ENCODE results near the gene RPL26.

The RPL26 gene

GRCh38 chr17:8384801-8385378 is 1.9 kb upstream of the RPL26 start:
- peak overlapping the region; percentile 83 for H3K27ac ChIP-seq (ENCODE audit: low read length, poor library complexity, severe bottlenecking)
- no peaks in the 10 kb centered on the region for H3K79me1 ChIP-seq (replicated peaks; ENCODE audit: low read length, poor library complexity, severe bottlenecking)
- H2AFZ ChIP-seq (ENCODE audit: low read depth, low read length), result peak overlapping the region; percentile 46
- peak overlapping the region in 1 of 2 experiments; percentile 96 for H3K4me3 ChIP-seq (ENCODE audit: insufficient read depth in 1 of 2, low read depth in 1 of 2, low read length in 2 of 2)
- H3K4me1 ChIP-seq (ENCODE audit: control insufficient read depth, insufficient read depth, low read depth, low read length), result peaks cover 16% of the 10 kb centered on the region
- H2BK5ac ChIP-seq (ENCODE audit: low read depth, low read length, poor library complexity, severe bottlenecking), result no peak overlapping the region
- peak overlapping the region; percentile 89 for H4K8ac ChIP-seq (ENCODE audit: low read length)
- peak; percentile 95 for DNase-seq
- H3K14ac ChIP-seq (ENCODE audit: low read length in 2 of 2), result no peak overlapping the region
- H3K9me3 ChIP-seq (ENCODE audit: control insufficient read depth, low read length), result no peaks in the 10 kb centered on the region
- peak overlapping the region; percentile 29 to 50 for H2BK12ac ChIP-seq (ENCODE audit: low read length in 2 of 2)
- peak overlapping the region; percentile 98 for H3K9ac ChIP-seq (ENCODE audit: low read length)
- no peak overlapping the region for H2BK15ac ChIP-seq (ENCODE audit: low read depth, poor library complexity, severe bottlenecking)
- H2BK120ac ChIP-seq (ENCODE audit: low read depth, low read length), result peak overlapping the region; percentile 89
- WGBS, result 7% methylated on average over 10 of the region's 12 CpGs
- H3K27me3 ChIP-seq (ENCODE audit: control insufficient read depth in 1 of 2, insufficient read depth in 1 of 2, low read length in 2 of 2), result no peaks in the 10 kb centered on the region
- no peak overlapping the region for H3K23ac ChIP-seq (ENCODE audit: low read length in 2 of 2)
- peak overlapping the region; percentile 95 for H2AK5ac ChIP-seq (ENCODE audit: low read length, severe bottlenecking)
- peak overlapping the region; percentile 79 to 86 for H3K18ac ChIP-seq (ENCODE audit: low read depth in 1 of 2, low read length in 2 of 2)
- peaks cover 5 to 22% of the 10 kb centered on the region in 2 experiments for H3K36me3 ChIP-seq (ENCODE audit: control insufficient read depth in 1 of 2, insufficient read depth in 2 of 2, low read depth in 1 of 2, low read length in 2 of 2)
- peak overlapping the region; percentile 52 to 64 for H3K4ac ChIP-seq (ENCODE audit: low read depth in 1 of 2, low read length in 2 of 2)
- H4K91ac ChIP-seq (ENCODE audit: low read length), result peak overlapping the region; percentile 71
- H3K4me2 ChIP-seq (ENCODE audit: low read length, poor library complexity, severe bottlenecking), result no peak overlapping the region

- Histone ChIP-seq H3K36me3 (ENCODE audit: control insufficient read depth in 1 of 2, insufficient read depth in 2 of 2, low read depth in 1 of 2, low read length in 2 of 2) (peaks cover 14 to 42% of the 10 kb centered on the region in 2 experiments), H3K27me3 (ENCODE audit: control insufficient read depth in 1 of 2, insufficient read depth in 1 of 2, low read length in 2 of 2) (no peaks in the 10 kb centered on the region), H3K4me2 (ENCODE audit: low read length, poor library complexity, severe bottlenecking) (no peak overlapping the region), H3K23ac (ENCODE audit: low read length in 2 of 2) (no peak overlapping the region), H4K8ac (ENCODE audit: low read length) (no peak overlapping the region), H3K4me1 (ENCODE audit: control insufficient read depth, insufficient read depth, low read depth, low read length) (peaks cover 16% of the 10 kb centered on the region), H3K79me1 (replicated peaks; ENCODE audit: low read length, poor library complexity, severe bottlenecking) (no peaks in the 10 kb centered on the region), H3K9me3 (ENCODE audit: control insufficient read depth, low read length) (no peaks in the 10 kb centered on the region), H3K14ac (ENCODE audit: low read length in 2 of 2) (no peak overlapping the region), H2AFZ (ENCODE audit: low read depth, low read length) (no peak overlapping the region), H2BK120ac (ENCODE audit: low read depth, low read length) (no peak overlapping the region), H2AK5ac (ENCODE audit: low read length, severe bottlenecking) (no peak overlapping the region), H3K4ac (ENCODE audit: low read depth in 1 of 2, low read length in 2 of 2) (peak overlapping the region in 1 of 2 experiments; percentile 52), H4K91ac (ENCODE audit: low read length) (no peak overlapping the region), H2BK12ac (ENCODE audit: low read length in 2 of 2) (no peak overlapping the region), H2BK5ac (ENCODE audit: low read depth, low read length, poor library complexity, severe bottlenecking) (peak overlapping the region; percentile 98), H3K9ac (ENCODE audit: low read length) (peak overlapping the region; percentile 98), H3K27ac (ENCODE audit: low read length, poor library complexity, severe bottlenecking) (peak overlapping the region; percentile 95), H3K4me3 (ENCODE audit: insufficient read depth in 1 of 2, low read depth in 1 of 2, low read length in 2 of 2) (peak overlapping the region; percentile 80 to 96), H3K18ac (ENCODE audit: low read depth in 1 of 2, low read length in 2 of 2) (peak overlapping the region; percentile 33 to 44), H2BK15ac (ENCODE audit: low read depth, poor library complexity, severe bottlenecking) (no peak overlapping the region)
- no peak for DNase-seq
- under 1% methylated on average over 15 of the region's 15 CpGs for WGBS
Observed at GRCh38 chr17:8382880-8383142, 182 bp downstream of the RPL26 start.

- no peaks in the 10 kb centered on the region for H3K27me3 ChIP-seq (ENCODE audit: control insufficient read depth in 1 of 2, insufficient read depth in 1 of 2, low read length in 2 of 2)
- H3K23ac ChIP-seq (ENCODE audit: low read length in 2 of 2), result no peak overlapping the region
- no peak overlapping the region for H3K14ac ChIP-seq (ENCODE audit: low read length in 2 of 2)
- H2BK12ac ChIP-seq (ENCODE audit: low read length in 2 of 2), result no peak overlapping the region
- H4K91ac ChIP-seq (ENCODE audit: low read length), result no peak overlapping the region
- H4K8ac ChIP-seq (ENCODE audit: low read length), result no peak overlapping the region
- no peak overlapping the region for H2BK120ac ChIP-seq (ENCODE audit: low read depth, low read length)
- peaks cover 16% of the 10 kb centered on the region for H3K4me1 ChIP-seq (ENCODE audit: control insufficient read depth, insufficient read depth, low read depth, low read length)
- peak overlapping the region; percentile 80 for H3K4me2 ChIP-seq (ENCODE audit: low read length, poor library complexity, severe bottlenecking)
- WGBS, result 14% methylated on average over 21 of the region's 27 CpGs
- H2AFZ ChIP-seq (ENCODE audit: low read depth, low read length), result no peak overlapping the region
- H3K27ac ChIP-seq (ENCODE audit: low read length, poor library complexity, severe bottlenecking), result peak overlapping the region; percentile 95
- no peaks in the 10 kb centered on the region for H3K79me1 ChIP-seq (replicated peaks; ENCODE audit: low read length, poor library complexity, severe bottlenecking)
- no peak for DNase-seq
- H2AK5ac ChIP-seq (ENCODE audit: low read length, severe bottlenecking), result no peak overlapping the region
- no peaks in the 10 kb centered on the region for H3K9me3 ChIP-seq (ENCODE audit: control insufficient read depth, low read length)
- H2BK15ac ChIP-seq (ENCODE audit: low read depth, poor library complexity, severe bottlenecking), result no peak overlapping the region
- H3K4ac ChIP-seq (ENCODE audit: low read depth in 1 of 2, low read length in 2 of 2), result peak overlapping the region in 1 of 2 experiments; percentile 52
- H3K4me3 ChIP-seq (ENCODE audit: insufficient read depth in 1 of 2, low read depth in 1 of 2, low read length in 2 of 2), result peak overlapping the region; percentile 80 to 96
- peaks cover 14 to 48% of the 10 kb centered on the region in 2 experiments for H3K36me3 ChIP-seq (ENCODE audit: control insufficient read depth in 1 of 2, insufficient read depth in 2 of 2, low read depth in 1 of 2, low read length in 2 of 2)
- H3K9ac ChIP-seq (ENCODE audit: low read length), result peak overlapping the region; percentile 98
- no peak overlapping the region for H2BK5ac ChIP-seq (ENCODE audit: low read depth, low read length, poor library complexity, severe bottlenecking)
- H3K18ac ChIP-seq (ENCODE audit: low read depth in 1 of 2, low read length in 2 of 2), result peak overlapping the region in 1 of 2 experiments; percentile 33
Observed at GRCh38 chr17:8382052-8382879, 727 bp downstream of the RPL26 start.

GRCh38 chr17:8380049-8380448 is 2.9 kb downstream of the RPL26 start:
- 93% methylated on average over 3 of the region's 3 CpGs for WGBS
- Histone ChIP-seq H2BK120ac (ENCODE audit: low read depth, low read length) (no peak overlapping the region), H3K4ac (ENCODE audit: low read depth in 1 of 2, low read length in 2 of 2) (no peak overlapping the region), H2AFZ (ENCODE audit: low read depth, low read length) (no peak overlapping the region), H3K9ac (ENCODE audit: low read length) (peak overlapping the region; percentile 98), H2BK5ac (ENCODE audit: low read depth, low read length, poor library complexity, severe bottlenecking) (no peak overlapping the region), H4K8ac (ENCODE audit: low read length) (no peak overlapping the region), H3K27ac (ENCODE audit: low read length, poor library complexity, severe bottlenecking) (no peak overlapping the region), H3K14ac (ENCODE audit: low read length in 2 of 2) (no peak overlapping the region), H3K9me3 (ENCODE audit: control insufficient read depth, low read length) (no peaks in the 10 kb centered on the region), H3K4me1 (ENCODE audit: control insufficient read depth, insufficient read depth, low read depth, low read length) (peaks cover 18% of the 10 kb centered on the region), H2BK15ac (ENCODE audit: low read depth, poor library complexity, severe bottlenecking) (no peak overlapping the region), H3K4me3 (ENCODE audit: insufficient read depth in 1 of 2, low read depth in 1 of 2, low read length in 2 of 2) (peak overlapping the region in 1 of 2 experiments; percentile 96), H2BK12ac (ENCODE audit: low read length in 2 of 2) (no peak overlapping the region), H4K91ac (ENCODE audit: low read length) (no peak overlapping the region), H3K18ac (ENCODE audit: low read depth in 1 of 2, low read length in 2 of 2) (no peak overlapping the region), H3K27me3 (ENCODE audit: control insufficient read depth in 1 of 2, insufficient read depth in 1 of 2, low read length in 2 of 2) (no peaks in the 10 kb centered on the region), H2AK5ac (ENCODE audit: low read length, severe bottlenecking) (no peak overlapping the region), H3K36me3 (ENCODE audit: control insufficient read depth in 1 of 2, insufficient read depth in 2 of 2, low read depth in 1 of 2, low read length in 2 of 2) (peaks cover 17 to 54% of the 10 kb centered on the region in 2 experiments), H3K23ac (ENCODE audit: low read length in 2 of 2) (no peak overlapping the region), H3K79me1 (replicated peaks; ENCODE audit: low read length, poor library complexity, severe bottlenecking) (peaks cover 7% of the 10 kb centered on the region), H3K4me2 (ENCODE audit: low read length, poor library complexity, severe bottlenecking) (no peak overlapping the region)
- DNase-seq, result no peak
